ENCODE results near the gene RIMBP2. TPM values are rescaled to one million over a fixed set of nuclear protein-coding genes. Genes with fewer than 3 reads are reported as not detected.

Gene RIMBP2
- polyA plus RNA-seq, 1 donor from 2014 or later: 14.6 TPM

DNA sequence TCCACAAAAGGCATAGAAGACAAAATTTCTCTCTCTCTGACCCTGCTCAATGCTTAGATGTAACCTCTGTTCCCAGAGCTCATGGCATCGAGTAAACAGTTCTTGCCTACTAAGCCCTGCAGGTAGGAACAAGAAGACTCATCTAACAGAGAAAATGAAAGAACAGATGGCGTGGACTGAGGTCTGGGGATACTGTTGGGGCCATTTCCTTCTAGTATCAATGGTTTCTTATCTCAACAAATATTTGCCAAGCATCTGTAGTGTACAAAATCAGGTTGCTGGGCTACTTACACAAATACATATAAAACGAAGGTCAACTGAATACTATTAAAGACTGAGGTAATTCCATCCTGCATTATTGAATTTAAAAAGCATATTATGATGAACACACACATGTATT lies 93.3 kb downstream of the RIMBP2 start:
- H3K27me3 ChIP-seq (ENCODE audit: insufficient read depth, low read depth, low read length): no peaks in the 10 kb centered on the region
- H3K79me2 ChIP-seq (replicated peaks; ENCODE audit: insufficient read depth, low read length): no peaks in the 10 kb centered on the region
- no peak overlapping the region for H3K9ac ChIP-seq (ENCODE audit: low read length)
- H3K9me3 ChIP-seq (ENCODE audit: low read length): peaks cover 2% of the 10 kb centered on the region
- no peaks in the 10 kb centered on the region for H3F3A ChIP-seq (ENCODE audit: insufficient read depth, low read length, poor library complexity, severe bottlenecking)
- TF ChIP-seq EZH2 (IDR thresholded peaks at IDR 0.05; ENCODE audit: borderline replicate concordance, insufficient read depth, low read length, poor library complexity, severe bottlenecking): no peak
- TF ChIP-seq RAD21 (conservative IDR thresholded peaks at IDR 0.05): no peak
- no peak for TF ChIP-seq MXI1 (conservative IDR thresholded peaks at IDR 0.05; ENCODE audit: poor library complexity, severe bottlenecking)
- TF ChIP-seq, protein P1, sequence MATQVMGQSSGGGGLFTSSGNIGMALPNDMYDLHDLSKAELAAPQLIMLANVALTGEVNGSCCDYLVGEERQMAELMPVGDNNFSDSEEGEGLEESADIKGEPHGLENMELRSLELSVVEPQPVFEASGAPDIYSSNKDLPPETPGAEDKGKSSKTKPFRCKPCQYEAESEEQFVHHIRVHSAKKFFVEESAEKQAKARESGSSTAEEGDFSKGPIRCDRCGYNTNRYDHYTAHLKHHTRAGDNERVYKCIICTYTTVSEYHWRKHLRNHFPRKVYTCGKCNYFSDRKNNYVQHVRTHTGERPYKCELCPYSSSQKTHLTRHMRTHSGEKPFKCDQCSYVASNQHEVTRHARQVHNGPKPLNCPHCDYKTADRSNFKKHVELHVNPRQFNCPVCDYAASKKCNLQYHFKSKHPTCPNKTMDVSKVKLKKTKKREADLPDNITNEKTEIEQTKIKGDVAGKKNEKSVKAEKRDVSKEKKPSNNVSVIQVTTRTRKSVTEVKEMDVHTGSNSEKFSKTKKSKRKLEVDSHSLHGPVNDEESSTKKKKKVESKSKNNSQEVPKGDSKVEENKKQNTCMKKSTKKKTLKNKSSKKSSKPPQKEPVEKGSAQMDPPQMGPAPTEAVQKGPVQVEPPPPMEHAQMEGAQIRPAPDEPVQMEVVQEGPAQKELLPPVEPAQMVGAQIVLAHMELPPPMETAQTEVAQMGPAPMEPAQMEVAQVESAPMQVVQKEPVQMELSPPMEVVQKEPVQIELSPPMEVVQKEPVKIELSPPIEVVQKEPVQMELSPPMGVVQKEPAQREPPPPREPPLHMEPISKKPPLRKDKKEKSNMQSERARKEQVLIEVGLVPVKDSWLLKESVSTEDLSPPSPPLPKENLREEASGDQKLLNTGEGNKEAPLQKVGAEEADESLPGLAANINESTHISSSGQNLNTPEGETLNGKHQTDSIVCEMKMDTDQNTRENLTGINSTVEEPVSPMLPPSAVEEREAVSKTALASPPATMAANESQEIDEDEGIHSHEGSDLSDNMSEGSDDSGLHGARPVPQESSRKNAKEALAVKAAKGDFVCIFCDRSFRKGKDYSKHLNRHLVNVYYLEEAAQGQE (IDR thresholded peaks at IDR 0.05; ENCODE audit: borderline replicate concordance): no peak
- TF ChIP-seq TAF1 (IDR thresholded peaks at IDR 0.05; ENCODE audit: low read depth): no peak
- TF ChIP-seq POLR2AphosphoS5 (IDR thresholded peaks at IDR 0.05): no peak
- TF ChIP-seq, protein P2, sequence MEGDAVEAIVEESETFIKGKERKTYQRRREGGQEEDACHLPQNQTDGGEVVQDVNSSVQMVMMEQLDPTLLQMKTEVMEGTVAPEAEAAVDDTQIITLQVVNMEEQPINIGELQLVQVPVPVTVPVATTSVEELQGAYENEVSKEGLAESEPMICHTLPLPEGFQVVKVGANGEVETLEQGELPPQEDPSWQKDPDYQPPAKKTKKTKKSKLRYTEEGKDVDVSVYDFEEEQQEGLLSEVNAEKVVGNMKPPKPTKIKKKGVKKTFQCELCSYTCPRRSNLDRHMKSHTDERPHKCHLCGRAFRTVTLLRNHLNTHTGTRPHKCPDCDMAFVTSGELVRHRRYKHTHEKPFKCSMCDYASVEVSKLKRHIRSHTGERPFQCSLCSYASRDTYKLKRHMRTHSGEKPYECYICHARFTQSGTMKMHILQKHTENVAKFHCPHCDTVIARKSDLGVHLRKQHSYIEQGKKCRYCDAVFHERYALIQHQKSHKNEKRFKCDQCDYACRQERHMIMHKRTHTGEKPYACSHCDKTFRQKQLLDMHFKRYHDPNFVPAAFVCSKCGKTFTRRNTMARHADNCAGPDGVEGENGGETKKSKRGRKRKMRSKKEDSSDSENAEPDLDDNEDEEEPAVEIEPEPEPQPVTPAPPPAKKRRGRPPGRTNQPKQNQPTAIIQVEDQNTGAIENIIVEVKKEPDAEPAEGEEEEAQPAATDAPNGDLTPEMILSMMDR (IDR thresholded peaks at IDR 0.05; ENCODE audit: poor library complexity, severe bottlenecking): no peak
- TF ChIP-seq EP300 (conservative IDR thresholded peaks at IDR 0.05; ENCODE audit: poor library complexity, severe bottlenecking): no peak
- no peak for TF ChIP-seq SMC3 (conservative IDR thresholded peaks at IDR 0.05; ENCODE audit: poor library complexity)
- no peak overlapping the region for H3K27ac ChIP-seq (ENCODE audit: low read length)
- no peak overlapping the region for H3K4me2 ChIP-seq (ENCODE audit: low read length)
- no peaks in the 10 kb centered on the region for H3K36me3 ChIP-seq (ENCODE audit: insufficient read depth, low read length)
- no peak overlapping the region for H3K4me3 ChIP-seq (ENCODE audit: low read length)
- no peaks in the 10 kb centered on the region for H3K9me2 ChIP-seq (ENCODE audit: insufficient read depth, low read length)
- no peak overlapping the region for H2AFZ ChIP-seq (ENCODE audit: low read depth, low read length)
- H4K20me1 ChIP-seq (ENCODE audit: insufficient read depth): no peaks in the 10 kb centered on the region

DNA sequence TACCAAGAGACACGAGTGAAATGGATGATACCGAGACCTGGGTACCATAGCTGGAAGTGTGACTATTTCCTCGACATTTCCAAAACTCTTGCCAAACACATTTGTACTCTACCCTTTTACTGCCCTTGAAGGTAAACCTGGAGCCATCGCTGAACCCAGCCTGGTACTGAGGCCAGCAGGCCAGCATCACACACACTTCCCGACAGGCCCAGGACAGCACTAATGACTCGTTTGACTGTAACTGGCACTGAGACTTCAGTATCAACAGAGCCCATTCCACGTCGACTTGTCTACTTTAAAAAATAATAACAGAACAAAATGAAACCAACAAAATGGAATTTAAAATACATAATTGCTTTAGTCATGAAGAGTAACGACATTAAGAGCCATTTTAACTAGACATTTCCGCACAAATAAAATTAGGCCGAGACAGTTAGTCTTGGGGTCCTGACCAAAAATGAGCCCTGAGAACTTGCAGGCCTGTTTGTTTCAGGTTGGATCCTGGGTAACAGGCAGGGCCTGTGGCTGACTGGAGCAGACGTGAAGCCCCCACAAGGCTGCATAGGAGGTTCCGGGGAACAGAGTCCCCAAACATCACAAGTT lies 94.3 kb downstream of the RIMBP2 start:
- H2AFZ ChIP-seq (ENCODE audit: low read depth, low read length): no peak overlapping the region
- H3K27ac ChIP-seq (ENCODE audit: low read length): no peak overlapping the region
- no peaks in the 10 kb centered on the region for H4K20me1 ChIP-seq (ENCODE audit: insufficient read depth)
- H3K36me3 ChIP-seq (ENCODE audit: insufficient read depth, low read length): no peaks in the 10 kb centered on the region
- H3K9me2 ChIP-seq (ENCODE audit: insufficient read depth, low read length): no peaks in the 10 kb centered on the region
- H3K4me3 ChIP-seq (ENCODE audit: low read length): no peak overlapping the region
- H3K27me3 ChIP-seq (ENCODE audit: insufficient read depth, low read depth, low read length): no peaks in the 10 kb centered on the region
- H3K9ac ChIP-seq (ENCODE audit: low read length): no peak overlapping the region
- H3K4me2 ChIP-seq (ENCODE audit: low read length): no peak overlapping the region
- no peaks in the 10 kb centered on the region for H3F3A ChIP-seq (ENCODE audit: insufficient read depth, low read length, poor library complexity, severe bottlenecking)
- peaks cover 2% of the 10 kb centered on the region for H3K9me3 ChIP-seq (ENCODE audit: low read length)
- TF ChIP-seq EZH2 (IDR thresholded peaks at IDR 0.05; ENCODE audit: borderline replicate concordance, insufficient read depth, low read length, poor library complexity, severe bottlenecking): no peak
- TF ChIP-seq POLR2AphosphoS5 (IDR thresholded peaks at IDR 0.05): no peak
- TF ChIP-seq TAF1 (IDR thresholded peaks at IDR 0.05; ENCODE audit: low read depth): no peak
- TF ChIP-seq RAD21 (conservative IDR thresholded peaks at IDR 0.05): no peak
- TF ChIP-seq, protein P1 (IDR thresholded peaks at IDR 0.05; ENCODE audit: borderline replicate concordance): no peak
- TF ChIP-seq SMC3 (conservative IDR thresholded peaks at IDR 0.05; ENCODE audit: poor library complexity): no peak
- no peak for TF ChIP-seq MXI1 (conservative IDR thresholded peaks at IDR 0.05; ENCODE audit: poor library complexity, severe bottlenecking)
- TF ChIP-seq, protein P2 (IDR thresholded peaks at IDR 0.05; ENCODE audit: poor library complexity, severe bottlenecking): no peak
- TF ChIP-seq EP300 (conservative IDR thresholded peaks at IDR 0.05; ENCODE audit: poor library complexity, severe bottlenecking): no peak
- no peaks in the 10 kb centered on the region for H3K79me2 ChIP-seq (replicated peaks; ENCODE audit: insufficient read depth, low read length)

All from neural cell (in vitro differentiated cells).